Epithelial cell of prostate (primary cell): ENCODE measurements around the gene NLRP4.

Experiments used
- DNase-seq: peaks from one replicate; pipeline ENCODE4 v3.0.0-alpha.2; 2011; ENCODE audit warnings: low read depth, low spot score
- H3K27ac ChIP-seq: fragments of 450-650 bp; 2 replicates; pipeline ENCODE4 v1.5.1; 2017; ENCODE audit warnings: mild to moderate bottlenecking

NLRP4 gene, protein sequence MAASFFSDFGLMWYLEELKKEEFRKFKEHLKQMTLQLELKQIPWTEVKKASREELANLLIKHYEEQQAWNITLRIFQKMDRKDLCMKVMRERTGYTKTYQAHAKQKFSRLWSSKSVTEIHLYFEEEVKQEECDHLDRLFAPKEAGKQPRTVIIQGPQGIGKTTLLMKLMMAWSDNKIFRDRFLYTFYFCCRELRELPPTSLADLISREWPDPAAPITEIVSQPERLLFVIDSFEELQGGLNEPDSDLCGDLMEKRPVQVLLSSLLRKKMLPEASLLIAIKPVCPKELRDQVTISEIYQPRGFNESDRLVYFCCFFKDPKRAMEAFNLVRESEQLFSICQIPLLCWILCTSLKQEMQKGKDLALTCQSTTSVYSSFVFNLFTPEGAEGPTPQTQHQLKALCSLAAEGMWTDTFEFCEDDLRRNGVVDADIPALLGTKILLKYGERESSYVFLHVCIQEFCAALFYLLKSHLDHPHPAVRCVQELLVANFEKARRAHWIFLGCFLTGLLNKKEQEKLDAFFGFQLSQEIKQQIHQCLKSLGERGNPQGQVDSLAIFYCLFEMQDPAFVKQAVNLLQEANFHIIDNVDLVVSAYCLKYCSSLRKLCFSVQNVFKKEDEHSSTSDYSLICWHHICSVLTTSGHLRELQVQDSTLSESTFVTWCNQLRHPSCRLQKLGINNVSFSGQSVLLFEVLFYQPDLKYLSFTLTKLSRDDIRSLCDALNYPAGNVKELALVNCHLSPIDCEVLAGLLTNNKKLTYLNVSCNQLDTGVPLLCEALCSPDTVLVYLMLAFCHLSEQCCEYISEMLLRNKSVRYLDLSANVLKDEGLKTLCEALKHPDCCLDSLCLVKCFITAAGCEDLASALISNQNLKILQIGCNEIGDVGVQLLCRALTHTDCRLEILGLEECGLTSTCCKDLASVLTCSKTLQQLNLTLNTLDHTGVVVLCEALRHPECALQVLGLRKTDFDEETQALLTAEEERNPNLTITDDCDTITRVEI

DNA sequence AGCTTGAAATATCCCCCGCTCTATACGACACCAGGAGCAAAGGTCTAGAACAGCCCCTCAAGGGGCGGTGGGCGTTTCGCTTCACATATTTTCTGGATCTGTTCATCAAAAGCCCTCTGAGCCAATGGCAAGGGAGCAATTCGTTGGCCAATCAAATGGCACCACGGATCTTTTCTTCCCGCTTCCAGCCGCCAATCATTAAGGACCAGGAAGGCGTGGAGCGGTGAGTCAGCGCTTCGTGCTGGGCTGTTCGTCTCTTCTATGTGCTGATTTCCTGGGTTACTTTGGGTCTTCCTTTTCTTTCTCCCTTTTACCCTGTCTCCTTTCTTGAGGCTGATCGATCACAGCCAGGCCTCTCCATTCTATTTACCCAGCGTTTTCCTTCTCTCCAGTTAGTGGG, at the start of gene NLRP4:
TSS of gene NLRP4 (plus strand) at position 201 of the 400 bp plus-strand sequence. CDS start 15,541 bp downstream, outside the sequence.
- DNase-seq = no peak
- no peak within 1 kb of the TSS for H3K27ac ChIP-seq

DNA sequence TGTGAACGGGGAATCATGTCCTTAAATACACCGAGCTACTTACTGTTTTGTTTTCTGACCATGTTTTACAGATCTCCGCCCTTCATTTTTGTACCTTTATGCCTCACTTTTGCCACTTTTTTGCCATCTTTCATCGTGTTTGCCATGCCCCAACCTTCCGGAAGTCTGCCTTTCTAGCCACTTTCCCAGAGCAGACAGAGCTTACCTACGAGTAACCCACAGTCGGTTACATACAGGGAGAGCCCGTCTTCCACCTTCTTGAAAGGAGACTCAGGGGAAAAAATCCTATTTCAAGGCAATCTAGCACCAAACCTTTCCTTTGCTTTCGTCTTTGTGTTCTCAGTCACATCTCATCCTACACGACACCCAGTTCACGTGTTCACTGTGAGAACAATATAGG, 41.3 kb upstream of the NLRP4 start:
- H3K27ac ChIP-seq = no peak overlapping the region
- no peak for DNase-seq

DNA sequence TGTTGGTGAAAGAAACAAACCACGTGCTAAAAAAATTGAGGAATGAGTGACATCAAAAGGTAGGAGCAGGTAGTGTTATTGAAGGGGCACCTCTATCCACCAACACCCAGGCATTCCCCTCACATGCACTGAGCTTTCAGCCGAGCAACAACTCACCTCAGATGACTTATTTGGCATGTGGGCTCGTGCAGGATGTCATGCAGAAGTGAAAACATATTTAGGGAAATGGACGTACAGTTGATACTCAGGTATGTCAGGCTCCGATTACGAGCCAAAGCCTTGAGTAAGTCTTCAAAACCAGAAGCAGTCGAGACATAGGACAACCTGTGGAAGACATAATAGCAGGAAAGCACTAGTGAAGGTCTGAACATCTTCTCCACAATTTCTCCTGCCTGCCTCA, 34.9 kb upstream of the NLRP4 start:
- no peak overlapping the region for H3K27ac ChIP-seq
- no peak for DNase-seq

DNA sequence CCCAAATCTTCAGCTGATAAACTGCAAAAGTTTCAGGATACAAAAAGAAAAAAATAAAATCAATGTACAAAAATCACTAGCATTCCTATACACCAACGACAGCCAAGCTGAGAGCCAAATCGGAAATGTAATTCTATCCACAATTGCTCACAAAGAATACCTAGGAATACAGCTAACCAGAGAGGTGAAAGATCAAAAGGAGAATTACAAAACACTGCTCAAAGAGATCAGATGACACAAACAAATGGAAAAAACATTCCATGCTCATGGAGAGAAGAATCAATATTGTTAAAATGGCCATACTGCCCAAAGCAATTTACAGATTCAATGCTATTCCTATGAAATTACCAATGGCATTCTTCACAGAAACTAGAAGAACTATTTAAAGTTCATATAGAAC, 34.1 kb upstream of the NLRP4 start:
- no peak overlapping the region for H3K27ac ChIP-seq
- DNase-seq = no peak

DNA sequence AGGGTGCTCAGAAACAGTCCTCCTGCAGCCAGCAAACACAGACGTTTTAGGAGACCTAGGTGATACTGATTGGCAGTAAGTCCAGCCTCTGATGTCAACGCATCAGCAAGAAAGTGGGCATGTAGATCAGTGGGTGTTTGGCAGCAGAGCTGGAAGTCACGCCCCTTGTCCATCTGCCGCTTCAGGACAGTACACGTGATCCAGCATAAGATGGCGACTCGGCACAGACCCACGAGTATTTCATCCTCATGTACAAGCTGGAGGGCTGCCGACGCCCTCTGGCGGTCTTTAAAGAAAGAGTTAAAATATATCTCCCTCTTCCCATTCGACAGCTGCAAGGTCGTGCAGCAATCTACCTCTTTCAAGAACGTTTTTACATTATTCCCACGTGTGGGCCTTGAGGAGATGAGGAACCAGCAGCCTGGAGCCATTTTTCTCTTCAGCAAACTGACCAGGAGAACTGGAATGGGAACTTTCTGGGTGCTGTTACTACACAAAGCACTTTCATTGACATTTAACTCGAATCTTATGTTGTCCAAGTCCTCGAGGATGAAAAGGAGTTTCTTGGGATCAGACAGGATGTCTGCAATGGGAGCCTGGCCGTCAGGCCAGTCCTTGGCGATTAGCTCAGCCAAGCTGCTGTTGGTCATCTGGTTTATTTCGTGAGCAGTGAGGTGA, 26.8 kb upstream of the NLRP4 start:
- DNase-seq = no peak
- H3K27ac ChIP-seq = no peak overlapping the region

DNA sequence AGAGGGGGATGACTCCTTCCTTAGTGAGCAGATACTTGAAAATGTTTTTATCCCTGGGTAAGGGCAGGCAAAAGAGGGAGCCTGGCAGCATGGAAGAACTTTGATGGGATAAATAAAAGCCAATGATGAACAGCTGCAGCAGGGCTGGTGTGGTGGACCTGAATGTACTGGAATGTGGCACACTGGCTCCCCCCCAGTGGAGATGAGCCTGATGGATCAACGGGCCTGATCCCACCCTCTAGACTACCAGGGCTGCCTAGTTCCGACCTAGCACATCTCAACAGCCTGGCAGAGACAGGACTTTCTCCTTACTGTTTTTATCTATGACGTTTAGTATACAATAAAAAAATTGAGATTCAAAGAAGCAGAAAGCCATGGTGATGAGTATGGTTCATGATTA, 25.0 kb upstream of the NLRP4 start:
- H3K27ac ChIP-seq = no peak overlapping the region
- no peak for DNase-seq

DNA sequence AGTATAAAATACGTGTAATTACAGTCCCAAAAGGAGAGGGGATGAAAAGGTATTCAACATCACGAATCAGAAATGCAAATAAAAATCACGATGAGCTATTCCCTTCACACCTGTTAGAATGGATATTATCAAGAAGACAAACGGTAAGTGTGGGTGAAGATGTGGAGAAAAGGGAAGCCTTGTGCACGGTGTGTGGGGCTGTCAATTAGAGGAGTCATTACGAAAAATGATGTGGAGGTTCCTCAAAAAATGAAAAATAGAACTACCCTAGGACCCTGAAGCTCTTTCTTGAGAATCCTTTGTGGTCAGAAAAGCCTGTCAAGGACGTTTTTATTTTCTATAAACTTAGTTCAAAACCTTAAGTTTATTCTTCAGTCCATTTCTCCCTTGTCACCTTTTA, 23.9 kb upstream of the NLRP4 start:
- DNase-seq = no peak
- no peak overlapping the region for H3K27ac ChIP-seq

DNA sequence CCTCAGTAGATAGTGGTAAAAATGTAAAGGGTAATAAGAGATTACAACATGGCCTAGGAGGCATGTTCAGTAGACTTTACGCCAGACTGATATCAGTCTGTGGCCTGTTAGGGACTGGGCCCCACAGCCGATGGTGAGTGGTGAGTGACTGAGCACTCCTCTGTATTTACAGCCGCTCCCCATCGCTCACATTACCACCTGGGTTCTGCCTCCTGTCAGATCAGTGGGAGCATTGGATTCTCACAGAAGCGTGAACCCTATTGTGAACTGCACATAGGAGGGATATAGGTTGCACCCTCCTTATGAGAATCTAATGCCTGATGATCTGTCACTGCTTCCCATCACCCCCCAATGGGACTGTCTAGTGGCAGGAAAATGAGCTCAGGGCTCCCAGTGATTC, 22.4 kb upstream of the NLRP4 start:
- no peak overlapping the region for H3K27ac ChIP-seq

DNA sequence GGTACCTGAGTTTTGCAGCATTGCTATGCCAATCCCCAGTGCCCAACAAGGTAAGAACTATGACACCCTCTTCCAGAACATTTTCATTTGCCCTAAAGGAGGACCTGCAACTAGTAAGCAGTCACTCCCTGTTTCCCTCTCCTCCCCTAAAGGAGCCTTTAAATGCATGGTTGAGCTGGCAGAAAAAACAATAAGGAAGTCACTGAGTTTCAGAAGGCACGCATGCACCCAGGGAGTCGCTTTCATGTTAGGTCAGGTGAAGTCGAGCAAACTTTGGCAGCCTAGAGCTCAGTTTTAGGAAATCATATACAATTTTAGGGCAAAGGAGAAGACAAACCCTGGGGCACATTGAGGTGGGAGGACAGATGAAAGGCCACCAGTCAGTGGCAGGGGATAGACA, 16.3 kb upstream of the NLRP4 start:
- DNase-seq = no peak
- H3K27ac ChIP-seq = no peak overlapping the region

More for the DNA sequence above, 22.4 kb upstream of the NLRP4 start:
- no peak for DNase-seq

DNA sequence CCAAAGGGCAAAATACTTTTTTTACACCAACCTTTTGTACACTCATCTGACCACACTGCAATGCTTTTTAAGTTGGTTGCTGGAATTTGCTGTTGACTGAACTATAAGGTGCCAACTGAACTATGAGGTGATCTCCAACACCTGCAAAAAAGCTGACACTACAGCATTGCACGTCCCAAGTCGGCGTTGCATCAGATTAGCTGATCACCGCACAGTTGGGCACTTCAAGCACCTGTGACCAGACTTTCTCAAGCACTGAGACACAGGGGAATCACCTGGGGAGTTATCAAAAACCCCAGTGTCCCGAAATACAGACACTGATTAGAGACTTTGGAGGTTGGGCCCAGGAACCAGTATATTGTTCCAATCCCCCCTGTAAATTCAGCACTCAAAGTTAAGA, 5.7 kb upstream of the NLRP4 start:
- no peak for DNase-seq
- no peak overlapping the region for H3K27ac ChIP-seq

DNA sequence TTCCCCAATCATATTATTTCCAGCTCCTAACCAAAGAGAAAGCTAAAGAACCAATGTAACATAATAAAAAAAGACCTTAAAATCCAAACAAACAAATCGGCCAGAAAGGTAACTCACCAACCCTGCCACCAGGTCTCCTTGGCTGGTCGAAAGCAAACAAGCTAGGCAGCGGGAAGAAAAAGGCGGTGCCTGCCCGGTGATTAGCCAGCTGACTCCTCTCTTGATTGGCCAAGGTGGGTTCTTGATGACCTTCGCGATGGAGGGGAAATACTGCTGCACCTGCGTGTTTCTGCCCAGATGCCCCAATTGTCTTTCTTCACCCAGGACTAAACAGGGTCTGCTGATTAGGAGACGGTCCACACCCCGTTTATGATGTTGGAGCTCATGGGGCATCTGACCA, 4.5 kb upstream of the NLRP4 start, which contains the start of gene NLRP11:
TSS of gene NLRP11 (minus strand) at position 154 of the 400 bp plus-strand sequence. CDS start 13,825 bp downstream, outside the sequence.
- no peak for DNase-seq
- H3K27ac ChIP-seq = no peak within 1 kb of the TSS

DNA sequence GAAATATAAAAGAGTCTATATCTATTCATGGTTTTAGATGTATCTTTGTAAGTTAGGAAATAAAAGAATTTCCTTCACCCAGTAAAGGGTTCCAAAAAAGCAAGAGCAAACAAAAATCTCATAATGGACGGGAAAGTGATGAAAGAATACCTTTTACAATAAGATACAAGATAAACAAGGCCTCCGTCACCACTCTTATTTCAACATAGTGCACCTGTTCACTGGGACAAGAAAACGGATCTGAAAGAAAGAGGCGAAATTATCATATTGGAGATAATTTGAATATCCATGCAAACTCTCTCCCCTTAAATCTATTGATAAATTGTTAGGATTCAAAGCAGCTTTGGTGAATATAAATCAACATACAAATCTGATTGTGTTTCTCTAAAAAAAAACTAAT, 3.7 kb upstream of the NLRP4 start:
- no peak overlapping the region for H3K27ac ChIP-seq
- no peak for DNase-seq

DNA sequence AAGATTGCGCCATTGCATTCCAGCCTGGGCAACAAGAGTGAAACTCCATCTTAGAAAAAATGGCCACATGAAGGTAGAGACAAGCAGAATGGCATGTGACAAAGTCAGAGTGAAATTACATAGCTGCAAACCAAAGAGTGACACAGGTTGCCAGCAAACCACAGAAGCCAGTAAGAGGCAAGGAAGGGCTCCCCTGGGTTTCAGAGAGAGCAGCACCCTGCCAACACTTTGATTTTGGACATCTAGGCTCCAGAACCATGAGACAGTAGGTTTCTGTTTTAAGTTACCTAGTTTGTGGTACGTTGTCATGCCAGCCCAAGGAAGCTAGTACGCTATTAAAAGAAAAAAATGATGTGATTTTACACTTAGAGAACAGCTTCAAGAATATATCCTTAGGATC, 1.9 kb downstream of the NLRP4 start:
- H3K27ac ChIP-seq = no peak overlapping the region
- DNase-seq = no peak

DNA sequence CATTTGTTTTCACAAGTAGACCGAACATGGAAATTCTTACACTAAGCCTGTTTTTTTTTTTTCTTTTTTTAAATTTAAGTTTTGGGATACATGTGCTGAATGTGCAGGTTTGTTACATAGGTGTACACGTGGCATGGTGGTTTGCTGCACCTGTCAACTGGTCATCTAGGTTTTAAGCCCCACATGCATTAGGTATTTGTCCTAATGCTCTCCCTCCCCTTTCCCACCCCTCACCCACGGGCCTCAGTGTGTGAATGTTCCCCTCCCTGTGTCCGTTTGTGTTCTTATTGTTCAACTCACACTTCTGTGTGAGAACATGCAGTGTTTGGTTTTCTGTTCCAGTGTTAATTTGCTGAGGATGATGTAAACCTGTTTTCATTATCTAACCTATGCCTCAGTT, 2.6 kb downstream of the NLRP4 start:
- H3K27ac ChIP-seq = no peak overlapping the region

DNA sequence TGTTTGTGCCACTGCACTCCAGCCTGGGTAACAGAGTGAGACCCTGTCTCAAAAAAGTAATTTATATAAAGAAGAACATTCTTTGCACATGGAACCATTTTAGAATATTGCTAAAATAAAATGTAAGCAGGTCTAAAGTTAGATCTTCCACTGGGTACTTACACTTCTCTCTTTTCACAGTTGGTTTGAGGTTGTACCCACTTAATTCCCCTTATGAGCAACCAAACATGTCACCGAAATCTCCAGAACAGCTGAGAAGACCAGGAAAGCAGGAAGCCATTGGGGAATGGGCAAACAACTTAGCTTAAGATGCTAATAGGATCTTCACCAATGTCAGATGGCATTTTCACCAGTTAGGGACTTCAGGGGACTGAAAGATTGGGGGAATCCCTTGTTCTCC, 18.8 kb downstream of the NLRP4 start:
- no peak for DNase-seq
- no peak overlapping the region for H3K27ac ChIP-seq

More for the DNA sequence above, 2.6 kb downstream of the NLRP4 start:
- no peak for DNase-seq

DNA sequence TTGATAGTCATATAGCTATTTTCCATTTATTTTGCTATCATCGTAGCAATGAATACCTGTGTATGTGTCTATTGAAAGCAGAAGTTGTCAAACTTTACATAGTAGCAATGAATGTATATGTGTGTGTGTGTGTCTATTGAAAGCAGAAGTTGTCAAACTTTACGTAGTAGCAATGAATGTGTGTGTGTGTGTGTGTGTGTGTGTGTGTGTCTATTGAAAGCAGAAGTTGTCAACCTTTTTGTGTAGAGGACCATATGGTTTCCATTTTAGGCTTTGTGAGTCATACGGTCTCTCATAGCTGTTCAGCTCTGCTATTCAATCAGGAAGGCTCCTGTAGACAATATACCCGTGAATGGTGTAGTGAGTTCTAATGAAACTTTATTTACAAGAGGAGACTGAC, 20.8 kb downstream of the NLRP4 start:
- no peak overlapping the region for H3K27ac ChIP-seq
- DNase-seq = no peak

DNA sequence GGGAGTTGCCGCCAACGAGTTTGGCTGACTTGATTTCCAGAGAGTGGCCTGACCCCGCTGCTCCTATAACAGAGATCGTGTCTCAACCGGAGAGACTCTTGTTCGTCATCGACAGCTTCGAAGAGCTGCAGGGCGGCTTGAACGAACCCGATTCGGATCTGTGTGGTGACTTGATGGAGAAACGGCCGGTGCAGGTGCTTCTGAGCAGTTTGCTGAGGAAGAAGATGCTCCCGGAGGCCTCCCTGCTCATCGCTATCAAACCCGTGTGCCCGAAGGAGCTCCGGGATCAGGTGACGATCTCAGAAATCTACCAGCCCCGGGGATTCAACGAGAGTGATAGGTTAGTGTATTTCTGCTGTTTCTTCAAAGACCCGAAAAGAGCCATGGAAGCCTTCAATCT, 21.6 kb downstream of the NLRP4 start:
- DNase-seq = no peak
- H3K27ac ChIP-seq = no peak overlapping the region

DNA sequence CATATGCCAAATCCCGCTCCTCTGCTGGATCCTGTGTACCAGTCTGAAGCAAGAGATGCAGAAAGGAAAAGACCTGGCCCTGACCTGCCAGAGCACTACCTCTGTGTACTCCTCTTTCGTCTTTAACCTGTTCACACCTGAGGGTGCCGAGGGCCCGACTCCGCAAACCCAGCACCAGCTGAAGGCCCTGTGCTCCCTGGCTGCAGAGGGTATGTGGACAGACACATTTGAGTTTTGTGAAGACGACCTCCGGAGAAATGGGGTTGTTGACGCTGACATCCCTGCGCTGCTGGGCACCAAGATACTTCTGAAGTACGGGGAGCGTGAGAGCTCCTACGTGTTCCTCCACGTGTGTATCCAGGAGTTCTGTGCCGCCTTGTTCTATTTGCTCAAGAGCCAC, 22.1 kb downstream of the NLRP4 start:
- no peak for DNase-seq

DNA sequence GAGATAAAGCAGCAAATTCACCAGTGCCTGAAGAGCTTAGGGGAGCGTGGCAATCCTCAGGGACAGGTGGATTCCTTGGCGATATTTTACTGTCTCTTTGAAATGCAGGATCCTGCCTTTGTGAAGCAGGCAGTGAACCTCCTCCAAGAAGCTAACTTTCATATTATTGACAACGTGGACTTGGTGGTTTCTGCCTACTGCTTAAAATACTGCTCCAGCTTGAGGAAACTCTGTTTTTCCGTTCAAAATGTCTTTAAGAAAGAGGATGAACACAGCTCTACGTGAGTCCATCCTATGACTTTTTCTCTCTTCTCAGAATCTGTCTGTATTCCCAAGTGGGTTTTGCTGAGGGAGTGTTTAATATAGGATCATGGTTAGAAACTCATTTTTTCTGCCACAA, 22.6 kb downstream of the NLRP4 start:
- H3K27ac ChIP-seq = no peak overlapping the region
- no peak for DNase-seq

More for the DNA sequence above, 22.1 kb downstream of the NLRP4 start:
- no peak overlapping the region for H3K27ac ChIP-seq

DNA sequence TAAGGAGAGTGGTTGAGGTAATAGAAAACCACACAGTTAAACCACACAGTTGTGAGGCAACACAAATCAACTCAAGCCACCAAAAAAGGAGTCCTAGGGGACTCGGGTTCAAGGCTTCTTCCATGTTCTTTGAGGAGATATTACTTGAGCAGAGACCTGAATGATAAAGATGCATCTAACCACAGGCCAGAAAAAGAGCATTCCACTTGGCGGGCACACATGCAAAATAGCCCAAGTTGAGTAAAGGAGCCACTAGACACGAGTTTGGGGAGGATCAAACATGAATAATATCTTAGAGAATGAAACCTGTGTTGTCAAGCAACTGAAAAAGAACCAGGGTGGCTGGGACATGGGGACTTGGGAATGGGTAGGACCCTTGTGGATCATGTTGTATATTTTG, 30.2 kb downstream of the NLRP4 start:
- no peak for DNase-seq
- H3K27ac ChIP-seq = no peak overlapping the region
